ENCODE results near the gene INAFM2.

DNA sequence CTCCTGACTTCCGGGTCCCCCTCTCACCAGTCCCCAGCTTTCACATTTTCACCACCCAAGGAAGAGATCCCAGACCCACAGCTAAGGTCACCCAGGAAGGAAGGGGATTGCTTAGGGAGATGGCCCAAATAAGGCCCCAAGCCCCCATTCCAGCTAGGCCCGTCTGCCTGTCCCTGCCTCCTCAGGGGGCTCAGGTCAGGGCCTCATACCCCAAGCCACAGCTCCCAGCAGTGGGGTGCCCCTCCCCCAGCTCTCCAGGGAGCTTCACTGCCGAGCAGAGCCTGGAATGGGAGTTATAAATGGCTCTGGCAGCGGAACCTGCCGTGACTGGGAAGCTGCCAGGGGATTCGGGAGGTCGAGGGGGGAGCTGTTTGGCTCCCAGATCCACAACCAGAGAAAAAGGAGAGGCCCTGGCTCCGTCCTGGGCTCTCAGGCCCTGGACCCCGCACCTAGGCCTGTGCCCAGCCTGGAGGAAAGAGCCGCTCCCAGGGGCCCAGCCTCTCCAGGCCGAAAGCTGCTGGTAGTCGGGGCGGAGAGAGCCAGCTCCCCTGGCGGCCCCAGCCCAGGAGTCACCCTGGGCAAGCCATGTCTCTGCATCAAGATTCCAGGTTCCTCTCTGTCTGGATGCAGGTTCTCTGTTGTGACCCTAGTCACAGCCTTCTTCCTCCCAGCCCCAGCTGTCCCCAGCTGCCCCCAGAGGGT is 16.7 kb downstream of the INAFM2 start:
- TF ChIP-seq, protein P1, sequence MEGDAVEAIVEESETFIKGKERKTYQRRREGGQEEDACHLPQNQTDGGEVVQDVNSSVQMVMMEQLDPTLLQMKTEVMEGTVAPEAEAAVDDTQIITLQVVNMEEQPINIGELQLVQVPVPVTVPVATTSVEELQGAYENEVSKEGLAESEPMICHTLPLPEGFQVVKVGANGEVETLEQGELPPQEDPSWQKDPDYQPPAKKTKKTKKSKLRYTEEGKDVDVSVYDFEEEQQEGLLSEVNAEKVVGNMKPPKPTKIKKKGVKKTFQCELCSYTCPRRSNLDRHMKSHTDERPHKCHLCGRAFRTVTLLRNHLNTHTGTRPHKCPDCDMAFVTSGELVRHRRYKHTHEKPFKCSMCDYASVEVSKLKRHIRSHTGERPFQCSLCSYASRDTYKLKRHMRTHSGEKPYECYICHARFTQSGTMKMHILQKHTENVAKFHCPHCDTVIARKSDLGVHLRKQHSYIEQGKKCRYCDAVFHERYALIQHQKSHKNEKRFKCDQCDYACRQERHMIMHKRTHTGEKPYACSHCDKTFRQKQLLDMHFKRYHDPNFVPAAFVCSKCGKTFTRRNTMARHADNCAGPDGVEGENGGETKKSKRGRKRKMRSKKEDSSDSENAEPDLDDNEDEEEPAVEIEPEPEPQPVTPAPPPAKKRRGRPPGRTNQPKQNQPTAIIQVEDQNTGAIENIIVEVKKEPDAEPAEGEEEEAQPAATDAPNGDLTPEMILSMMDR (conservative IDR thresholded peaks at IDR 0.05; ENCODE audit: low read depth in 2 of 2), result no peak
- no peak for TF ChIP-seq EZH2 (IDR thresholded peaks at IDR 0.05; ENCODE audit: low read depth, unreplicated experiment)
- TF ChIP-seq EZH2phosphoT487 (IDR thresholded peaks at IDR 0.05; ENCODE audit: unreplicated experiment), result no peak
- no peak for TF ChIP-seq POLR2AphosphoS5 (IDR thresholded peaks at IDR 0.05; ENCODE audit: low read depth)
- TF ChIP-seq, protein P2, sequence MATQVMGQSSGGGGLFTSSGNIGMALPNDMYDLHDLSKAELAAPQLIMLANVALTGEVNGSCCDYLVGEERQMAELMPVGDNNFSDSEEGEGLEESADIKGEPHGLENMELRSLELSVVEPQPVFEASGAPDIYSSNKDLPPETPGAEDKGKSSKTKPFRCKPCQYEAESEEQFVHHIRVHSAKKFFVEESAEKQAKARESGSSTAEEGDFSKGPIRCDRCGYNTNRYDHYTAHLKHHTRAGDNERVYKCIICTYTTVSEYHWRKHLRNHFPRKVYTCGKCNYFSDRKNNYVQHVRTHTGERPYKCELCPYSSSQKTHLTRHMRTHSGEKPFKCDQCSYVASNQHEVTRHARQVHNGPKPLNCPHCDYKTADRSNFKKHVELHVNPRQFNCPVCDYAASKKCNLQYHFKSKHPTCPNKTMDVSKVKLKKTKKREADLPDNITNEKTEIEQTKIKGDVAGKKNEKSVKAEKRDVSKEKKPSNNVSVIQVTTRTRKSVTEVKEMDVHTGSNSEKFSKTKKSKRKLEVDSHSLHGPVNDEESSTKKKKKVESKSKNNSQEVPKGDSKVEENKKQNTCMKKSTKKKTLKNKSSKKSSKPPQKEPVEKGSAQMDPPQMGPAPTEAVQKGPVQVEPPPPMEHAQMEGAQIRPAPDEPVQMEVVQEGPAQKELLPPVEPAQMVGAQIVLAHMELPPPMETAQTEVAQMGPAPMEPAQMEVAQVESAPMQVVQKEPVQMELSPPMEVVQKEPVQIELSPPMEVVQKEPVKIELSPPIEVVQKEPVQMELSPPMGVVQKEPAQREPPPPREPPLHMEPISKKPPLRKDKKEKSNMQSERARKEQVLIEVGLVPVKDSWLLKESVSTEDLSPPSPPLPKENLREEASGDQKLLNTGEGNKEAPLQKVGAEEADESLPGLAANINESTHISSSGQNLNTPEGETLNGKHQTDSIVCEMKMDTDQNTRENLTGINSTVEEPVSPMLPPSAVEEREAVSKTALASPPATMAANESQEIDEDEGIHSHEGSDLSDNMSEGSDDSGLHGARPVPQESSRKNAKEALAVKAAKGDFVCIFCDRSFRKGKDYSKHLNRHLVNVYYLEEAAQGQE (IDR thresholded peaks at IDR 0.05; ENCODE audit: unreplicated experiment), result no peak
- no peak for TF ChIP-seq CREB1 (CRISPR knock-in tag; IDR thresholded peaks at IDR 0.05; ENCODE audit: low read depth)
- TF ChIP-seq STAT1 (IDR thresholded peaks at IDR 0.05; ENCODE audit: unreplicated experiment), result no peak
- no peak for TF ChIP-seq ZNF331 (CRISPR knock-in tag; IDR thresholded peaks at IDR 0.05; ENCODE audit: low read depth)
- TF ChIP-seq NANOG (IDR thresholded peaks at IDR 0.05; ENCODE audit: borderline replicate concordance), result no peak
- TF ChIP-seq, protein P3, sequence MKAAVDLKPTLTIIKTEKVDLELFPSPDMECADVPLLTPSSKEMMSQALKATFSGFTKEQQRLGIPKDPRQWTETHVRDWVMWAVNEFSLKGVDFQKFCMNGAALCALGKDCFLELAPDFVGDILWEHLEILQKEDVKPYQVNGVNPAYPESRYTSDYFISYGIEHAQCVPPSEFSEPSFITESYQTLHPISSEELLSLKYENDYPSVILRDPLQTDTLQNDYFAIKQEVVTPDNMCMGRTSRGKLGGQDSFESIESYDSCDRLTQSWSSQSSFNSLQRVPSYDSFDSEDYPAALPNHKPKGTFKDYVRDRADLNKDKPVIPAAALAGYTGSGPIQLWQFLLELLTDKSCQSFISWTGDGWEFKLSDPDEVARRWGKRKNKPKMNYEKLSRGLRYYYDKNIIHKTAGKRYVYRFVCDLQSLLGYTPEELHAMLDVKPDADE (IDR thresholded peaks at IDR 0.05), result no peak

Measured in GM23338 (cell line).